Stomach smooth muscle (tissue), 2 donors: ENCODE results near the gene JAML.
A peak's percentile ranks its signal among the peaks of the same experiment; 100 is the strongest.

Experiments used
- H3K27ac ChIP-seq: one replicate; pipeline ENCODE4 v1.7.0; 2013; ENCODE audit warnings: mild to moderate bottlenecking, low read length, inconsistent platforms
- H3K27me3 ChIP-seq, 2 donors: one replicate each; pipeline ENCODE4 v1.7.0; 2013; ENCODE audit warnings: low read length in 2 of 2; ENCODE audit not compliant: insufficient read depth in 2 of 2, control insufficient read depth in 1 of 2
- H3K36me3 ChIP-seq, 2 donors: one replicate each; pipeline ENCODE4 v1.7.0; 2013; ENCODE audit warnings: low read length in 2 of 2; ENCODE audit not compliant: control insufficient read depth in 2 of 2, insufficient read depth in 2 of 2
- H3K4me1 ChIP-seq: one replicate; pipeline ENCODE4 v1.7.0; 2013; ENCODE audit warnings: low read length; ENCODE audit not compliant: control insufficient read depth, insufficient read depth
- H3K4me3 ChIP-seq, 2 donors: one replicate each; pipeline ENCODE4 v1.7.0; 2013; ENCODE audit warnings: low read length in 2 of 2
- H3K9ac ChIP-seq, 2 donors: one replicate each; pipeline ENCODE4 v1.7.0; 2013; ENCODE audit warnings: low read length in 2 of 2, mild to moderate bottlenecking in 1 of 2
- H3K9me3 ChIP-seq, 2 donors: one replicate each; pipeline ENCODE4 v1.7.0; 2013; ENCODE audit warnings: low read length in 2 of 2; ENCODE audit not compliant: control insufficient read depth in 2 of 2
- donor health status: healthy.
- donor health status: Pancreatic carcinoma.

JAML gene

GRCh38 chr11:118152552-118153471 is 72.0 kb downstream of the JAML start, which contains the start of gene SCN4B:
Gene SCN4B, minus strand, starts transcription at chr11:118152823. Its CDS starts 150 bp downstream, at chr11:118152673.
- H3K36me3 ChIP-seq = no peaks in the 10 kb centered on the region
- no peaks in the 10 kb centered on the region for H3K9me3 ChIP-seq
- H3K4me3 ChIP-seq = peak within 1 kb of the TSS; percentile 58 to 73
- H3K27me3 ChIP-seq = peaks cover 39 to 58% of the 10 kb centered on the region in 2 donors
- peaks cover 29% of the 10 kb centered on the region for H3K4me1 ChIP-seq
- H3K9ac ChIP-seq = no peak within 1 kb of the TSS
- H3K27ac ChIP-seq = no peak within 1 kb of the TSS

GRCh38 chr11:118152020-118152551 is 72.7 kb downstream of the JAML start:
- Histone ChIP-seq H3K27ac (no peak overlapping the region), H3K9me3 (no peaks in the 10 kb centered on the region), H3K4me3 (peak overlapping the region; percentile 58 to 73), H3K4me1 (peaks cover 27% of the 10 kb centered on the region), H3K27me3 (peaks cover 33 to 53% of the 10 kb centered on the region in 2 donors), H3K9ac (no peak overlapping the region), H3K36me3 (no peaks in the 10 kb centered on the region)

GRCh38 chr11:118151431-118151830 is 73.4 kb downstream of the JAML start:
- H3K27me3 ChIP-seq = peaks cover 27 to 46% of the 10 kb centered on the region in 2 donors
- H3K36me3 ChIP-seq = no peaks in the 10 kb centered on the region
- H3K9me3 ChIP-seq = no peaks in the 10 kb centered on the region
- H3K4me3 ChIP-seq = peak overlapping the region in 1 of 2 donors; percentile 40
- H3K27ac ChIP-seq = no peak overlapping the region
- H3K4me1 ChIP-seq = peaks cover 22% of the 10 kb centered on the region
- H3K9ac ChIP-seq = no peak overlapping the region

GRCh38 chr11:118149493-118149892 is 75.3 kb downstream of the JAML start:
- no peaks in the 10 kb centered on the region for H3K9me3 ChIP-seq
- H3K4me1 ChIP-seq = peaks cover 29% of the 10 kb centered on the region
- peaks cover 16 to 31% of the 10 kb centered on the region in 2 donors for H3K27me3 ChIP-seq
- no peak overlapping the region for H3K4me3 ChIP-seq
- H3K9ac ChIP-seq = no peak overlapping the region
- no peak overlapping the region for H3K27ac ChIP-seq
- H3K36me3 ChIP-seq = no peaks in the 10 kb centered on the region

GRCh38 chr11:118148856-118149255 is 76.0 kb downstream of the JAML start:
- Histone ChIP-seq H3K27ac (no peak overlapping the region), H3K36me3 (no peaks in the 10 kb centered on the region), H3K4me1 (peaks cover 29% of the 10 kb centered on the region), H3K9ac (no peak overlapping the region), H3K9me3 (no peaks in the 10 kb centered on the region), H3K4me3 (no peak overlapping the region), H3K27me3 (peaks cover 11 to 32% of the 10 kb centered on the region in 2 donors)

- no peaks in the 10 kb centered on the region for H3K36me3 ChIP-seq
- H3K4me3 ChIP-seq = no peak overlapping the region
- H3K9ac ChIP-seq = no peak overlapping the region
- no peaks in the 10 kb centered on the region for H3K9me3 ChIP-seq
- no peak overlapping the region for H3K27ac ChIP-seq
- peaks cover 26% of the 10 kb centered on the region for H3K4me1 ChIP-seq
- peaks cover 11 to 34% of the 10 kb centered on the region in 2 donors for H3K27me3 ChIP-seq
Measured at GRCh38 chr11:118148240-118148639, 76.6 kb downstream of the JAML start.

- no peak overlapping the region for H3K4me3 ChIP-seq
- no peak overlapping the region for H3K9ac ChIP-seq
- H3K4me1 ChIP-seq = peaks cover 20% of the 10 kb centered on the region
- H3K9me3 ChIP-seq = no peaks in the 10 kb centered on the region
- no peak overlapping the region for H3K27ac ChIP-seq
- peaks cover 14 to 37% of the 10 kb centered on the region in 2 donors for H3K27me3 ChIP-seq
- H3K36me3 ChIP-seq = no peaks in the 10 kb centered on the region
Measured at GRCh38 chr11:118147502-118147901, 77.3 kb downstream of the JAML start.

- Histone ChIP-seq H3K27ac (no peak overlapping the region), H3K9ac (no peak overlapping the region), H3K4me3 (no peak overlapping the region)
Measured at GRCh38 chr11:118146554-118146953, 78.3 kb downstream of the JAML start.

GRCh38 chr11:118145285-118146227 is 79.3 kb downstream of the JAML start:
- Histone ChIP-seq H3K4me1 (peaks cover 7% of the 10 kb centered on the region), H3K4me3 (peak overlapping the region; percentile 73 to 80), H3K27me3 (peaks cover 22 to 26% of the 10 kb centered on the region in 2 donors), H3K9ac (peak overlapping the region; percentile 21 to 30), H3K27ac (no peak overlapping the region), H3K36me3 (no peaks in the 10 kb centered on the region), H3K9me3 (no peaks in the 10 kb centered on the region)

More at GRCh38 chr11:118146554-118146953, 78.3 kb downstream of the JAML start:
- Histone ChIP-seq H3K36me3 (no peaks in the 10 kb centered on the region), H3K4me1 (peaks cover 11% of the 10 kb centered on the region), H3K27me3 (peaks cover 13 to 34% of the 10 kb centered on the region in 2 donors), H3K9me3 (no peaks in the 10 kb centered on the region)
